GM23338 (cell line): ENCODE results near the gene MFAP5. TPM values are rescaled to one million over a fixed set of nuclear protein-coding genes. Genes with fewer than 3 reads are reported as not detected.

ENCODE experiments used
- ATAC-seq: fragments of 200-7000 bp; cut with Tn5 transposase; 3 replicates; pipeline ENCODE4 v1.9.1; 2020
- DNase-seq: peaks from one replicate; pipeline ENCODE4 v3.0.0-alpha.2; 2015; ENCODE audit warnings: low spot score
- H2AFZ ChIP-seq: fragments of 200-600 bp; sonication (generic); 2 replicates; pipeline ENCODE4 v1.8.0; 2016; ENCODE audit warnings: antibody characterized with exemption, mild to moderate bottlenecking, moderate library complexity
- H3F3A ChIP-seq: fragments of 200-600 bp; sonication (generic); replicated peaks from 2 replicates; pipeline ENCODE4 v1.8.0; 2017; ENCODE audit warnings: antibody characterized with exemption, mixed run types, low read depth
- H3K27ac ChIP-seq: fragments of 200-600 bp; sonication (generic); 2 replicates; pipeline ENCODE4 v1.6.1; 2016; ENCODE audit warnings: low read depth
- H3K27me3 ChIP-seq: fragments of 200-600 bp; sonication (generic); 2 replicates; pipeline ENCODE4 v1.8.0; 2016; ENCODE audit warnings: mild to moderate bottlenecking, mixed run types, moderate library complexity; ENCODE audit not compliant: insufficient read depth
- H3K36me3 ChIP-seq: fragments of 200-600 bp; sonication (generic); 2 replicates; pipeline ENCODE4 v1.8.0; 2016; ENCODE audit warnings: mild to moderate bottlenecking; ENCODE audit not compliant: insufficient read depth
- H3K4me1 ChIP-seq: fragments of 200-600 bp; sonication (generic); 2 replicates; pipeline ENCODE4 v1.8.0; 2016; ENCODE audit warnings: mild to moderate bottlenecking, moderate library complexity; ENCODE audit not compliant: insufficient read depth
- H3K4me2 ChIP-seq: fragments of 200-600 bp; sonication (generic); 2 replicates; pipeline ENCODE4 v1.7.1; 2017; ENCODE audit warnings: mixed run types
- H3K4me3 ChIP-seq: fragments of 200-600 bp; sonication (generic); 2 replicates; pipeline ENCODE4 v1.6.1; 2016; ENCODE audit warnings: mixed run types
- H3K79me2 ChIP-seq: fragments of 200-600 bp; sonication (generic); replicated peaks from 2 replicates; pipeline ENCODE4 v1.8.0; 2017; ENCODE audit warnings: mild to moderate bottlenecking; ENCODE audit not compliant: insufficient read depth
- H3K9me2 ChIP-seq: fragments of 200-600 bp; sonication (generic); 2 replicates; pipeline ENCODE4 v1.8.0; 2017; ENCODE audit not compliant: insufficient read depth
- H4K20me1 ChIP-seq: fragments of 200-600 bp; sonication (generic); replicated peaks from 2 replicates; pipeline ENCODE4 v1.8.0; 2017; ENCODE audit warnings: mild to moderate bottlenecking; ENCODE audit not compliant: insufficient read depth
- H3K27ac Mint-ChIP-seq: 2 replicates; pipeline ENCODE4 v1.8.0; 2020; ENCODE audit warnings: inconsistent platforms, mild to moderate bottlenecking, moderate library complexity, mixed read lengths
- H3K27me3 Mint-ChIP-seq: 3 replicates; pipeline ENCODE4 v1.8.0; 2022; ENCODE audit warnings: low read depth, mild to moderate bottlenecking, moderate library complexity, mixed read lengths, inconsistent platforms; ENCODE audit not compliant: insufficient read depth, poor library complexity
- H3K36me3 Mint-ChIP-seq: 3 replicates; pipeline ENCODE4 v1.8.0; 2021; ENCODE audit warnings: low read depth, mild to moderate bottlenecking, inconsistent platforms, moderate library complexity, mixed read lengths
- H3K4me1 Mint-ChIP-seq: 3 replicates; pipeline ENCODE4 v1.8.0; 2020; ENCODE audit warnings: mild to moderate bottlenecking, inconsistent platforms, mixed read lengths
- H3K4me3 Mint-ChIP-seq: 3 replicates; pipeline ENCODE4 v1.8.0; 2021; ENCODE audit warnings: moderate library complexity, mild to moderate bottlenecking, inconsistent platforms, mixed read lengths
- H3K9me3 Mint-ChIP-seq: 3 replicates; pipeline ENCODE4 v1.8.0; 2020; ENCODE audit warnings: moderate library complexity, mild to moderate bottlenecking, inconsistent platforms, mixed read lengths
- CREB1 ChIP-seq: fragments of 250-450 bp; sonication (Bioruptor Pico); IDR thresholded peaks from 2 replicates; pipeline ENCODE4 v1.5.0; 2020; ENCODE audit warnings: low read depth, mild to moderate bottlenecking, moderate library complexity
- EZH2 ChIP-seq: fragments of 200-600 bp; sonication (generic); IDR thresholded peaks from one replicate; pipeline ENCODE4 v1.8.0; 2017; ENCODE audit warnings: antibody characterized with exemption, mild to moderate bottlenecking, low read depth; ENCODE audit not compliant: unreplicated experiment
- EZH2phosphoT487 ChIP-seq: fragments of 200-600 bp; sonication (generic); IDR thresholded peaks from one replicate; pipeline ENCODE4 v1.8.1; 2018; ENCODE audit warnings: antibody characterized with exemption; ENCODE audit not compliant: unreplicated experiment
- JUNB ChIP-seq: IDR thresholded peaks from one replicate; pipeline ENCODE4 v1.6.1; 2016; ENCODE audit warnings: antibody characterized with exemption; ENCODE audit not compliant: unreplicated experiment
- NANOG ChIP-seq: IDR thresholded peaks from 2 replicates; pipeline ENCODE4 v1.6.1; 2016; ENCODE audit warnings: antibody characterized with exemption, borderline replicate concordance
- POLR2AphosphoS5 ChIP-seq: IDR thresholded peaks from 2 replicates; pipeline ENCODE4 v1.6.1; 2016; ENCODE audit warnings: antibody characterized with exemption, low read depth
- STAT1 ChIP-seq: IDR thresholded peaks from one replicate; pipeline ENCODE4 v1.6.1; 2016; ENCODE audit warnings: antibody characterized with exemption; ENCODE audit not compliant: unreplicated experiment
- ZNF114 ChIP-seq: fragments of 250-450 bp; sonication (Bioruptor Pico); IDR thresholded peaks from 2 replicates; pipeline ENCODE4 v1.5.0; 2020; ENCODE audit warnings: mild to moderate bottlenecking, moderate library complexity
- ZNF331 ChIP-seq: fragments of 250-450 bp; sonication (Bioruptor Pico); IDR thresholded peaks from 2 replicates; pipeline ENCODE4 v1.5.0; 2020; ENCODE audit warnings: low read depth, mild to moderate bottlenecking, moderate library complexity
- polyA plus RNA-seq: library from polyadenylated mRNA; unstranded; fragments of >200 nt; fragmentation: Nextera tagmentation; extraction: Ambion mirVana; gene quantifications from 2 replicates; pipeline ENCODE4 v1.2.1, GENCODE V29; 2016
- total RNA-seq: library from RNA; depleted of rRNA; stranded (reverse); fragments of >200 nt; shearing (Covaris generic); gene quantifications from 2 replicates; pipeline ENCODE4 v1.2.3, GENCODE V29; 2014
- TF ChIP-seq, protein P1 (sequence below): fragments of 250-450 bp; sonication (Bioruptor Pico); IDR thresholded peaks from 2 replicates; pipeline ENCODE4 v1.5.0; 2020; ENCODE audit warnings: mild to moderate bottlenecking, moderate library complexity
- TF ChIP-seq, protein P2 (sequence below): IDR thresholded peaks from one replicate; pipeline ENCODE4 v1.6.1; 2018; ENCODE audit warnings: antibody characterized with exemption; ENCODE audit not compliant: unreplicated experiment
- TF ChIP-seq, protein P3 (sequence below): IDR thresholded peaks from 2 replicates; pipeline ENCODE4 v1.6.1; 2016; ENCODE audit warnings: antibody characterized with exemption

Gene MFAP5
- total and polyA plus RNA-seq, 2 experiments from 2014 or later, result 0.68 to 0.90 TPM

DNA sequence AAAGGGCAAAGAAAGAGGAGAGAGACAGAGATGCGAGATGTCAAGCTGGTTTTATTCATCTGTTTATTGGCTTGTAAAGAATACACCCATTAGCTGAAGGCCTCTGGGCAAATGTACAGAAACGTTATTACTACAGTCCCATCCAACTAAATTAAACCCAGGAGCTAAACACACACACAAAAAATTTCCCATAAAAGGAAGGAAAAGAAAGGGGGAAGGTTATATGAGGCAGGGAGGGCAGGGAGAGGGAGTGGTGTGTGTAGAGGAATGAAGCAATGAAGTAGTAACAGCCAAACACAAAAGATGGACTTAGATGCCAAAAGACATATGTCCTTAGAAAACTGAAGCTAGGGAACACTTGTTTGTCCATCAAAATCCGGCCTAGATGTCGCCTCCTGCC is 3.1 kb upstream of the MFAP5 start:
- Histone ChIP-seq H3K4me1 (no peaks in the 10 kb centered on the region), H3K4me3 (no peak overlapping the region), H4K20me1 (no peaks in the 10 kb centered on the region), H3K9me2 (0 out of 2 replicates have a peak, but pooled peaks cover 3% of the 10 kb centered on the region), H3F3A (0 out of 2 replicates have a peak, but pooled peaks cover 3% of the 10 kb centered on the region), H2AFZ (no peak overlapping the region), H3K79me2 (no peaks in the 10 kb centered on the region), H3K36me3 (no peaks in the 10 kb centered on the region), H3K4me2 (no peak overlapping the region), H3K27ac (no peak overlapping the region), H3K27me3 (no peaks in the 10 kb centered on the region)
- ATAC-seq (no peak), DNase-seq (no peak)
- H3K27ac Mint-ChIP-seq, result no peak overlapping the region
- H3K4me3 Mint-ChIP-seq, result no peak overlapping the region
- TF ChIP-seq CREB1 (CRISPR knock-in tag) (no peak), EZH2phosphoT487 (no peak), POLR2AphosphoS5 (no peak), NANOG (no peak), ZNF331 (CRISPR knock-in tag) (no peak), ZNF114 (no peak), JUNB (no peak), EZH2 (no peak), STAT1 (no peak)
- TF ChIP-seq, protein P1, sequence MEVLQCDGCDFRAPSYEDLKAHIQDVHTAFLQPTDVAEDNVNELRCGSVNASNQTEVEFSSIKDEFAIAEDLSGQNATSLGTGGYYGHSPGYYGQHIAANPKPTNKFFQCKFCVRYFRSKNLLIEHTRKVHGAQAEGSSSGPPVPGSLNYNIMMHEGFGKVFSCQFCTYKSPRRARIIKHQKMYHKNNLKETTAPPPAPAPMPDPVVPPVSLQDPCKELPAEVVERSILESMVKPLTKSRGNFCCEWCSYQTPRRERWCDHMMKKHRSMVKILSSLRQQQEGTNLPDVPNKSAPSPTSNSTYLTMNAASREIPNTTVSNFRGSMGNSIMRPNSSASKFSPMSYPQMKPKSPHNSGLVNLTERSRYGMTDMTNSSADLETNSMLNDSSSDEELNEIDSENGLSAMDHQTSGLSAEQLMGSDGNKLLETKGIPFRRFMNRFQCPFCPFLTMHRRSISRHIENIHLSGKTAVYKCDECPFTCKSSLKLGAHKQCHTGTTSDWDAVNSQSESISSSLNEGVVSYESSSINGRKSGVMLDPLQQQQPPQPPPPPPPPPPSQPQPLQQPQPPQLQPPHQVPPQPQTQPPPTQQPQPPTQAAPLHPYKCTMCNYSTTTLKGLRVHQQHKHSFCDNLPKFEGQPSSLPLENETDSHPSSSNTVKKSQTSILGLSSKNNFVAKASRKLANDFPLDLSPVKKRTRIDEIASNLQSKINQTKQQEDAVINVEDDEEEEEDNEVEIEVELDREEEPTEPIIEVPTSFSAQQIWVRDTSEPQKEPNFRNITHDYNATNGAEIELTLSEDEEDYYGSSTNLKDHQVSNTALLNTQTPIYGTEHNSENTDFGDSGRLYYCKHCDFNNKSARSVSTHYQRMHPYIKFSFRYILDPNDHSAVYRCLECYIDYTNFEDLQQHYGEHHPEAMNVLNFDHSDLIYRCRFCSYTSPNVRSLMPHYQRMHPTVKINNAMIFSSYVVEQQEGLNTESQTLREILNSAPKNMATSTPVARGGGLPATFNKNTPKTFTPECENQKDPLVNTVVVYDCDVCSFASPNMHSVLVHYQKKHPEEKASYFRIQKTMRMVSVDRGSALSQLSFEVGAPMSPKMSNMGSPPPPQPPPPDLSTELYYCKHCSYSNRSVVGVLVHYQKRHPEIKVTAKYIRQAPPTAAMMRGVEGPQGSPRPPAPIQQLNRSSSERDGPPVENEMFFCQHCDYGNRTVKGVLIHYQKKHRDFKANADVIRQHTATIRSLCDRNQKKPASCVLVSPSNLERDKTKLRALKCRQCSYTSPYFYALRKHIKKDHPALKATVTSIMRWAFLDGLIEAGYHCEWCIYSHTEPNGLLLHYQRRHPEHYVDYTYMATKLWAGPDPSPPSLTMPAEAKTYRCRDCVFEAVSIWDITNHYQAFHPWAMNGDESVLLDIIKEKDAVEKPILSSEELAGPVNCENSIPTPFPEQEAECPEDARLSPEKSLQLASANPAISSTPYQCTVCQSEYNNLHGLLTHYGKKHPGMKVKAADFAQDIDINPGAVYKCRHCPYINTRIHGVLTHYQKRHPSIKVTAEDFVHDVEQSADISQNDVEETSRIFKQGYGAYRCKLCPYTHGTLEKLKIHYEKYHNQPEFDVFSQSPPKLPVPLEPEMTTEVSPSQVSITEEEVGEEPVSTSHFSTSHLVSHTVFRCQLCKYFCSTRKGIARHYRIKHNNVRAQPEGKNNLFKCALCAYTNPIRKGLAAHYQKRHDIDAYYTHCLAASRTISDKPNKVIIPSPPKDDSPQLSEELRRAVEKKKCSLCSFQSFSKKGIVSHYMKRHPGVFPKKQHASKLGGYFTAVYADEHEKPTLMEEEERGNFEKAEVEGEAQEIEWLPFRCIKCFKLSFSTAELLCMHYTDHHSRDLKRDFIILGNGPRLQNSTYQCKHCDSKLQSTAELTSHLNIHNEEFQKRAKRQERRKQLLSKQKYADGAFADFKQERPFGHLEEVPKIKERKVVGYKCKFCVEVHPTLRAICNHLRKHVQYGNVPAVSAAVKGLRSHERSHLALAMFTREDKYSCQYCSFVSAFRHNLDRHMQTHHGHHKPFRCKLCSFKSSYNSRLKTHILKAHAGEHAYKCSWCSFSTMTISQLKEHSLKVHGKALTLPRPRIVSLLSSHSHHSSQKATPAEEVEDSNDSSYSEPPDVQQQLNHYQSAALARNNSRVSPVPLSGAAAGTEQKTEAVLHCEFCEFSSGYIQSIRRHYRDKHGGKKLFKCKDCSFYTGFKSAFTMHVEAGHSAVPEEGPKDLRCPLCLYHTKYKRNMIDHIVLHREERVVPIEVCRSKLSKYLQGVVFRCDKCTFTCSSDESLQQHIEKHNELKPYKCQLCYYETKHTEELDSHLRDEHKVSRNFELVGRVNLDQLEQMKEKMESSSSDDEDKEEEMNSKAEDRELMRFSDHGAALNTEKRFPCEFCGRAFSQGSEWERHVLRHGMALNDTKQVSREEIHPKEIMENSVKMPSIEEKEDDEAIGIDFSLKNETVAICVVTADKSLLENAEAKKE, result no peak
- TF ChIP-seq, protein P2, sequence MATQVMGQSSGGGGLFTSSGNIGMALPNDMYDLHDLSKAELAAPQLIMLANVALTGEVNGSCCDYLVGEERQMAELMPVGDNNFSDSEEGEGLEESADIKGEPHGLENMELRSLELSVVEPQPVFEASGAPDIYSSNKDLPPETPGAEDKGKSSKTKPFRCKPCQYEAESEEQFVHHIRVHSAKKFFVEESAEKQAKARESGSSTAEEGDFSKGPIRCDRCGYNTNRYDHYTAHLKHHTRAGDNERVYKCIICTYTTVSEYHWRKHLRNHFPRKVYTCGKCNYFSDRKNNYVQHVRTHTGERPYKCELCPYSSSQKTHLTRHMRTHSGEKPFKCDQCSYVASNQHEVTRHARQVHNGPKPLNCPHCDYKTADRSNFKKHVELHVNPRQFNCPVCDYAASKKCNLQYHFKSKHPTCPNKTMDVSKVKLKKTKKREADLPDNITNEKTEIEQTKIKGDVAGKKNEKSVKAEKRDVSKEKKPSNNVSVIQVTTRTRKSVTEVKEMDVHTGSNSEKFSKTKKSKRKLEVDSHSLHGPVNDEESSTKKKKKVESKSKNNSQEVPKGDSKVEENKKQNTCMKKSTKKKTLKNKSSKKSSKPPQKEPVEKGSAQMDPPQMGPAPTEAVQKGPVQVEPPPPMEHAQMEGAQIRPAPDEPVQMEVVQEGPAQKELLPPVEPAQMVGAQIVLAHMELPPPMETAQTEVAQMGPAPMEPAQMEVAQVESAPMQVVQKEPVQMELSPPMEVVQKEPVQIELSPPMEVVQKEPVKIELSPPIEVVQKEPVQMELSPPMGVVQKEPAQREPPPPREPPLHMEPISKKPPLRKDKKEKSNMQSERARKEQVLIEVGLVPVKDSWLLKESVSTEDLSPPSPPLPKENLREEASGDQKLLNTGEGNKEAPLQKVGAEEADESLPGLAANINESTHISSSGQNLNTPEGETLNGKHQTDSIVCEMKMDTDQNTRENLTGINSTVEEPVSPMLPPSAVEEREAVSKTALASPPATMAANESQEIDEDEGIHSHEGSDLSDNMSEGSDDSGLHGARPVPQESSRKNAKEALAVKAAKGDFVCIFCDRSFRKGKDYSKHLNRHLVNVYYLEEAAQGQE, result no peak
- TF ChIP-seq, protein P3, sequence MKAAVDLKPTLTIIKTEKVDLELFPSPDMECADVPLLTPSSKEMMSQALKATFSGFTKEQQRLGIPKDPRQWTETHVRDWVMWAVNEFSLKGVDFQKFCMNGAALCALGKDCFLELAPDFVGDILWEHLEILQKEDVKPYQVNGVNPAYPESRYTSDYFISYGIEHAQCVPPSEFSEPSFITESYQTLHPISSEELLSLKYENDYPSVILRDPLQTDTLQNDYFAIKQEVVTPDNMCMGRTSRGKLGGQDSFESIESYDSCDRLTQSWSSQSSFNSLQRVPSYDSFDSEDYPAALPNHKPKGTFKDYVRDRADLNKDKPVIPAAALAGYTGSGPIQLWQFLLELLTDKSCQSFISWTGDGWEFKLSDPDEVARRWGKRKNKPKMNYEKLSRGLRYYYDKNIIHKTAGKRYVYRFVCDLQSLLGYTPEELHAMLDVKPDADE, result no peak
- H3K4me1 Mint-ChIP-seq, result no peaks in the 10 kb centered on the region; the same call in 2 of the 3 replicates
- no peaks in the 10 kb centered on the region for H3K36me3 Mint-ChIP-seq
- H3K27me3 Mint-ChIP-seq, result no peaks in the 10 kb centered on the region
- 0 out of 3 replicates have a peak, but pooled peaks cover 9% of the 10 kb centered on the region for H3K9me3 Mint-ChIP-seq
